ENCODE results near the gene CDC73.
"Not testable (repeated sequence)": the region's sequence is repeated elsewhere in the genome, so short reads cannot be mapped to it uniquely, and the experiment has no call there.

Gene CDC73

GRCh38 chr1:193285641-193286040, 163.8 kb downstream of the CDC73 start:
- no peak overlapping the region for H3K4me3 ChIP-seq (ENCODE audit: low read length)
- no peak for TF ChIP-seq ZNF274 (IDR thresholded peaks at IDR 0.05; ENCODE audit: low read depth, low read length)

- not testable (repeated sequence) for H3K4me3 ChIP-seq (ENCODE audit: low read length)
These were observed 166.8 kb downstream of the CDC73 start for GRCh38 chr1:193288548-193289080.

- TF ChIP-seq ZNF274 (IDR thresholded peaks at IDR 0.05; ENCODE audit: low read depth, low read length): no peak
- no peak overlapping the region for H3K4me3 ChIP-seq (ENCODE audit: low read length)
These were observed 171.9 kb downstream of the CDC73 start for GRCh38 chr1:193293726-193294125.

GRCh38 chr1:193299038-193299437, 177.2 kb downstream of the CDC73 start:
- no peak for TF ChIP-seq ZNF274 (IDR thresholded peaks at IDR 0.05; ENCODE audit: low read depth, low read length)
- H3K4me3 ChIP-seq (ENCODE audit: low read length): no peak overlapping the region

- no peak overlapping the region for H3K4me3 ChIP-seq (ENCODE audit: low read length)
- TF ChIP-seq ZNF274 (IDR thresholded peaks at IDR 0.05; ENCODE audit: low read depth, low read length): no peak
These were observed 179.9 kb downstream of the CDC73 start for GRCh38 chr1:193301746-193302145.

GRCh38 chr1:193303849-193304248, 182.0 kb downstream of the CDC73 start:
- TF ChIP-seq ZNF274 (IDR thresholded peaks at IDR 0.05; ENCODE audit: low read depth, low read length): no peak
- no peak overlapping the region for H3K4me3 ChIP-seq (ENCODE audit: low read length)

Measured in GM08714 (cell line).